ENCODE results near the gene NF1. TPM values are rescaled to one million over a fixed set of nuclear protein-coding genes. Genes with fewer than 3 reads are reported as not detected.

Gene NF1
- total RNA-seq, 2 experiments from 2014 or later: 15.5 to 18.7 TPM

DNA sequence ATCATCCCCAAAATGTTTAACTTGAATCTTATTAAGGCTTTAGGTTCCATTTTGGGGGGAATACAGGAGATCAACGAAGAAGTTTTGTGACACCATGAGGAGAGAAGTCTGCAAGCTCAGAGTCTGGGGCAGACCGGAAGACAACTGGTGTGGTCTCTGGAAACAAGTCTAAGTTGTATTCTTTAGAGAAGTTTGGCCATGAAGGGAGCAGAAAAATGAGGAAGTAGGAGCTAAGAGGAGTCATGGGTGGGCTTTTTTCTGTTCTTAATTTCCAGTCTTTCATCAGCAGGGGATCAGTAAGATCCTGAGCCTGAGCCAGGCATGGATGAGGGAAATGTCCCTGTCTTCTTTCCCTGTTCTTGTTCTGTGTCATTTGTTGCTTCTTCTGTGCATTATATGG, 35.8 kb upstream of the NF1 start:
- no peaks in the 10 kb centered on the region for H3K36me3 ChIP-seq (ENCODE audit: insufficient read depth, low read length)
- no peaks in the 10 kb centered on the region for H3K27me3 ChIP-seq (ENCODE audit: control insufficient read depth in 1 of 2, insufficient read depth in 2 of 2, low read length in 2 of 2)
- POLR2A ChIA-PET: no interaction called here
- H3K4me1 Mint-ChIP-seq (ENCODE audit: low read depth): no peaks in the 10 kb centered on the region
- no peaks in the 10 kb centered on the region for H3K9me3 ChIP-seq (ENCODE audit: control insufficient read depth in 1 of 2, insufficient read depth in 1 of 2, low read length in 2 of 2)
- DNase-seq: no peak
- H3K9me3 Mint-ChIP-seq: no peaks in the 10 kb centered on the region
- CTCF ChIA-PET: no interaction called here
- H3K4me3 ChIP-seq (ENCODE audit: low read length): no peak overlapping the region
- no peak for ATAC-seq (ENCODE audit: poor library complexity)
- intact Hi-C loops (cut with DNase I, micrococcal nuclease): no loop called here
- no peaks in the 10 kb centered on the region for H3K36me3 Mint-ChIP-seq (ENCODE audit: low read depth)
- H3K27ac ChIP-seq (ENCODE audit: low read depth in 1 of 2, low read length in 2 of 2): no peak overlapping the region
- TF ChIP-seq, protein P1, sequence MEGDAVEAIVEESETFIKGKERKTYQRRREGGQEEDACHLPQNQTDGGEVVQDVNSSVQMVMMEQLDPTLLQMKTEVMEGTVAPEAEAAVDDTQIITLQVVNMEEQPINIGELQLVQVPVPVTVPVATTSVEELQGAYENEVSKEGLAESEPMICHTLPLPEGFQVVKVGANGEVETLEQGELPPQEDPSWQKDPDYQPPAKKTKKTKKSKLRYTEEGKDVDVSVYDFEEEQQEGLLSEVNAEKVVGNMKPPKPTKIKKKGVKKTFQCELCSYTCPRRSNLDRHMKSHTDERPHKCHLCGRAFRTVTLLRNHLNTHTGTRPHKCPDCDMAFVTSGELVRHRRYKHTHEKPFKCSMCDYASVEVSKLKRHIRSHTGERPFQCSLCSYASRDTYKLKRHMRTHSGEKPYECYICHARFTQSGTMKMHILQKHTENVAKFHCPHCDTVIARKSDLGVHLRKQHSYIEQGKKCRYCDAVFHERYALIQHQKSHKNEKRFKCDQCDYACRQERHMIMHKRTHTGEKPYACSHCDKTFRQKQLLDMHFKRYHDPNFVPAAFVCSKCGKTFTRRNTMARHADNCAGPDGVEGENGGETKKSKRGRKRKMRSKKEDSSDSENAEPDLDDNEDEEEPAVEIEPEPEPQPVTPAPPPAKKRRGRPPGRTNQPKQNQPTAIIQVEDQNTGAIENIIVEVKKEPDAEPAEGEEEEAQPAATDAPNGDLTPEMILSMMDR (IDR thresholded peaks at IDR 0.05): no peak
- no peaks in the 10 kb centered on the region for H3K4me1 ChIP-seq (ENCODE audit: insufficient read depth, low read length)
- H3K27me3 Mint-ChIP-seq: no peaks in the 10 kb centered on the region
- H3K27ac Mint-ChIP-seq: no peak overlapping the region
- no peak overlapping the region for H3K4me3 Mint-ChIP-seq

DNA sequence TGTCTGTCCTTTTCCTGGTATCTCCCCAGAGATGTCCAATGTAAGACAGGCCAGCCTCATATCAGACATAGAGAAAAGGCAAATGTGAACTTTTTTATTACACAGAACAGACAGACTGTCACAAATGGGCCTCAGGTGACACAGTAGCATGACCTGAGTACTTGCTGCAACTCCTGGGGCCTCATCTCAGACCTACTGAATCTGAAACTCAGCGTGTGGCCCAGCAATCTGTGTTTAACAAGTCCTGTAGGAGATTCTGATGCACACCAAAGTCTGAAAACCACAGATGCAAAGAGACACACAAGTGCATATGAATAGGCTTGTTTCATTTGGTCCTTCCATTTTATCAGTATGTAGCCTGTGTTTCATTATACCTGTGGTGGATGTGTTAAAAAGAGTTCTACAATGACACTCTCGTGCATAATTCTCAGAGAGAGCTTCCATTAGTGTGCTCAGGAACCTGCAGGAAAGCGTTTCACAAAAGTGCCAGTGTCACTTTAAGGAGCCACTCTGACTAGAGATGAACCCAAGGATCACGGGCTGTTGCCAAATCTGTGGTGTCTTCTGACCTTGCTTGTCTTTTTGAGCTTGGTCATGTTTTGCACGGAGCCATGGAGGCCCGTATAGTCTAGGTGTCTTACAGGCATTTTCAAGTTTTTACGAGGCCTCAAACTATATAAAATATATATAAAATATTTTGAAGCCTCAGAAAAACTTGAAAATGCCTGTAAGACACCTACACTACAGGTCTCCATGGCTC, 33.8 kb upstream of the NF1 start:
- Histone ChIP-seq H3K27me3 (ENCODE audit: control insufficient read depth in 1 of 2, insufficient read depth in 2 of 2, low read length in 2 of 2) (no peaks in the 10 kb centered on the region), H3K4me3 (ENCODE audit: low read length) (no peak overlapping the region), H3K27ac (ENCODE audit: low read depth in 1 of 2, low read length in 2 of 2) (no peak overlapping the region), H3K4me1 (ENCODE audit: insufficient read depth, low read length) (no peaks in the 10 kb centered on the region), H3K9me3 (ENCODE audit: control insufficient read depth in 1 of 2, insufficient read depth in 1 of 2, low read length in 2 of 2) (no peaks in the 10 kb centered on the region), H3K36me3 (ENCODE audit: insufficient read depth, low read length) (no peaks in the 10 kb centered on the region)
- ATAC-seq (ENCODE audit: poor library complexity) (no peak), DNase-seq (no peak)
- ChIA-PET CTCF (interaction anchor here (0.8 kb wide), 1 partner anchor 10 kb away, joined by 4 read pairs; no protein-coding TSS in a partner anchor), POLR2A (no interaction called here)
- intact Hi-C loops (cut with DNase I, micrococcal nuclease): no loop called here
- Mint-ChIP-seq H3K27ac (no peak overlapping the region), H3K4me3 (no peak overlapping the region), H3K4me1 (ENCODE audit: low read depth) (no peaks in the 10 kb centered on the region), H3K27me3 (no peaks in the 10 kb centered on the region), H3K36me3 (ENCODE audit: low read depth) (no peaks in the 10 kb centered on the region), H3K9me3 (no peaks in the 10 kb centered on the region)
- TF ChIP-seq, protein P1 (IDR thresholded peaks at IDR 0.05): no peak

DNA sequence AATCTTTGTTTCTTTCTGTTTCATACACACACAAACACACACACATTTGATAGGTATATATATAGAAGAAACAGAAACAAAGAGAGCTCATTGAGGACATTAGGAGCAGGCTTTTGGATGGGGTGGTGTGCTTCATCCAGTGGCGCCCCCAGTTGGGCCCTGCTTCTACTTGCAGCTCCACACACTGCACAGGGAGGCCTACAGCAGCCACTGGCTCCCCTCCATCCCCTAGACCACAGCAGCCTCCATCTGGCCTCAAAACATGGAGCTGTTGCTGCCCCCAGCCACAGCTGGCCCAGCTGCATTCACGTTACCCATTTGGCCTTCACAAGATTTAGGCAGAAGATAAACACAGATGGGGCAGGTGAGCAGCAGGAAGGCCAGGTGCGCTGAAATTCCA, 33.1 kb upstream of the NF1 start:
- ATAC-seq (ENCODE audit: poor library complexity) (no peak), DNase-seq (peak in 1 of 14 experiments; percentile 11)
- Histone ChIP-seq H3K27me3 (ENCODE audit: control insufficient read depth in 1 of 2, insufficient read depth in 2 of 2, low read length in 2 of 2) (no peaks in the 10 kb centered on the region), H3K27ac (ENCODE audit: low read depth in 1 of 2, low read length in 2 of 2) (no peak overlapping the region), H3K4me3 (ENCODE audit: low read length) (no peak overlapping the region), H3K9me3 (ENCODE audit: control insufficient read depth in 1 of 2, insufficient read depth in 1 of 2, low read length in 2 of 2) (no peaks in the 10 kb centered on the region), H3K4me1 (ENCODE audit: insufficient read depth, low read length) (no peaks in the 10 kb centered on the region), H3K36me3 (ENCODE audit: insufficient read depth, low read length) (no peaks in the 10 kb centered on the region)
- ChIA-PET POLR2A (no interaction called here), CTCF (interaction anchor here (0.8 kb wide), 1 partner anchor 9 kb away, joined by 4 read pairs; no protein-coding TSS in a partner anchor)
- Mint-ChIP-seq H3K4me1 (ENCODE audit: low read depth) (no peaks in the 10 kb centered on the region), H3K9me3 (no peaks in the 10 kb centered on the region), H3K36me3 (ENCODE audit: low read depth) (no peaks in the 10 kb centered on the region), H3K27me3 (no peaks in the 10 kb centered on the region), H3K4me3 (no peak overlapping the region), H3K27ac (no peak overlapping the region)
- TF ChIP-seq, protein P1 (IDR thresholded peaks at IDR 0.05): no peak
- intact Hi-C loops (cut with DNase I, micrococcal nuclease): no loop called here

All from CD4-positive, alpha-beta T cell (primary cell).